ENCODE results near the gene KMT2A.

KMT2A gene

DNA sequence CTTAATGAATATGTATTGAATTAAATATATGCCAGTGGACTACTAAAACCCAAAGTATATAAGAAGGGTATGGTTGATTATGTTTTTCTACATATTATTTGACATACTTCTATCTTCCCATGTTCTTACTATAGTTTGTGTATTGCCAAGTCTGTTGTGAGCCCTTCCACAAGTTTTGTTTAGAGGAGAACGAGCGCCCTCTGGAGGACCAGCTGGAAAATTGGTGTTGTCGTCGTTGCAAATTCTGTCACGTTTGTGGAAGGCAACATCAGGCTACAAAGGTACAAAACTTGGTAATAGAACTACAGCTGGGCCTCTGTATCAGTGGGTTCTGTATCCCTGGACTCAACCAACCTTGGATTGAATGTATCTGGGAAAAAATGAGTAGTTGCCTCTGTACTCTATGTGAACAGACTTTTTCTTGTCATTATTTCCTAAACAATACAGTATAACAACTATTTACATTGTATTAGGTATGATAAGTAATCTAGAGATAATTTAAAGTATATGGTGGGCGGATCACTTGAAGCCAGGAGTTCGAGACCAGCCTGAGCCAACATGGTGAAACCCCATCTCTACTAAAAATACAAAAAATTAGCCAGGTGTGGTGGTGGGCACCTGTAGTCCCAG is 52.3 kb downstream of the KMT2A start:
- H4K20me1 ChIP-seq (ENCODE audit: insufficient read depth, low read length) = no peaks in the 10 kb centered on the region
- H2AFZ ChIP-seq (ENCODE audit: low read length) = no peak overlapping the region
- H3K9ac ChIP-seq (ENCODE audit: low read length) = no peak overlapping the region
- H3K27me3 ChIP-seq (replicated peaks; ENCODE audit: insufficient read depth, low read length) = no peaks in the 10 kb centered on the region
- DNase-seq = peak; percentile 70
- H3K9me2 ChIP-seq (replicated peaks; ENCODE audit: insufficient read depth, low read length) = no peaks in the 10 kb centered on the region
- TF ChIP-seq, protein P1, sequence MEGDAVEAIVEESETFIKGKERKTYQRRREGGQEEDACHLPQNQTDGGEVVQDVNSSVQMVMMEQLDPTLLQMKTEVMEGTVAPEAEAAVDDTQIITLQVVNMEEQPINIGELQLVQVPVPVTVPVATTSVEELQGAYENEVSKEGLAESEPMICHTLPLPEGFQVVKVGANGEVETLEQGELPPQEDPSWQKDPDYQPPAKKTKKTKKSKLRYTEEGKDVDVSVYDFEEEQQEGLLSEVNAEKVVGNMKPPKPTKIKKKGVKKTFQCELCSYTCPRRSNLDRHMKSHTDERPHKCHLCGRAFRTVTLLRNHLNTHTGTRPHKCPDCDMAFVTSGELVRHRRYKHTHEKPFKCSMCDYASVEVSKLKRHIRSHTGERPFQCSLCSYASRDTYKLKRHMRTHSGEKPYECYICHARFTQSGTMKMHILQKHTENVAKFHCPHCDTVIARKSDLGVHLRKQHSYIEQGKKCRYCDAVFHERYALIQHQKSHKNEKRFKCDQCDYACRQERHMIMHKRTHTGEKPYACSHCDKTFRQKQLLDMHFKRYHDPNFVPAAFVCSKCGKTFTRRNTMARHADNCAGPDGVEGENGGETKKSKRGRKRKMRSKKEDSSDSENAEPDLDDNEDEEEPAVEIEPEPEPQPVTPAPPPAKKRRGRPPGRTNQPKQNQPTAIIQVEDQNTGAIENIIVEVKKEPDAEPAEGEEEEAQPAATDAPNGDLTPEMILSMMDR (IDR thresholded peaks at IDR 0.05; ENCODE audit: low read length) = peak; percentile 84
- TF ChIP-seq EZH2 (optimal IDR thresholded peaks at IDR 0.05; ENCODE audit: low read depth, low read length) = no peak
- H3K4me3 ChIP-seq (ENCODE audit: low read length) = no peak overlapping the region
- H3K79me2 ChIP-seq (ENCODE audit: low read length) = no peaks in the 10 kb centered on the region
- no peak overlapping the region for H3K4me2 ChIP-seq (ENCODE audit: low read depth, low read length)
- no peaks in the 10 kb centered on the region for H3K4me1 ChIP-seq (ENCODE audit: low read length)
- peaks cover 20% of the 10 kb centered on the region for H3K36me3 ChIP-seq (replicated peaks; ENCODE audit: insufficient read depth, low read length)
- no peaks in the 10 kb centered on the region for H3K9me3 ChIP-seq (replicated peaks; ENCODE audit: insufficient read depth, low read length)
- no peaks in the 10 kb centered on the region for H3F3A ChIP-seq (ENCODE audit: insufficient read depth, low read length)
- no peak overlapping the region for H3K27ac ChIP-seq (ENCODE audit: low read length)

DNA sequence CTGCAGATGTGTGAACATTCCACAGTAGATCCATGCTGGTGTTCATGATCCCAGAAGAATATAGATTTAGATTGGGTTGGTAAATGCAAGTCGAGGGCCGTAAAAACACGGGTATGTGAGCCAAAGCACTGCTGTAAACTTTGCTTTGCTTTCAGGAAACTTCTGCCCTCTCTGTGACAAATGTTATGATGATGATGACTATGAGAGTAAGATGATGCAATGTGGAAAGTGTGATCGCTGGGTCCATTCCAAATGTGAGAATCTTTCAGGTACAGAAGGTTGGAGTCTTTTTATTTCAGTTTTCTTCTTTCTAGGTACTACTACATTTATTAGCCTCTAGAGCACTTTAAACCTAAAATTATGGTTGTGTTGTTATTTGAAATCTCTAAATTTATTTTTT is 54.7 kb downstream of the KMT2A start:
- TF ChIP-seq, protein P1 (IDR thresholded peaks at IDR 0.05; ENCODE audit: low read length) = no peak
- no peak for TF ChIP-seq EZH2phosphoT487 (IDR thresholded peaks at IDR 0.05; ENCODE audit: low read length)
- TF ChIP-seq EZH2 (optimal IDR thresholded peaks at IDR 0.05; ENCODE audit: low read depth, low read length) = no peak
- Histone ChIP-seq H3K79me2 (ENCODE audit: low read length) (no peaks in the 10 kb centered on the region), H3F3A (ENCODE audit: insufficient read depth, low read length) (no peaks in the 10 kb centered on the region), H3K4me2 (ENCODE audit: low read depth, low read length) (no peak overlapping the region), H3K9ac (ENCODE audit: low read length) (no peak overlapping the region), H3K9me2 (replicated peaks; ENCODE audit: insufficient read depth, low read length) (no peaks in the 10 kb centered on the region), H3K4me3 (ENCODE audit: low read length) (no peak overlapping the region), H3K27me3 (replicated peaks; ENCODE audit: insufficient read depth, low read length) (no peaks in the 10 kb centered on the region), H4K20me1 (ENCODE audit: insufficient read depth, low read length) (no peaks in the 10 kb centered on the region), H3K36me3 (replicated peaks; ENCODE audit: insufficient read depth, low read length) (peaks cover 24% of the 10 kb centered on the region), H3K4me1 (ENCODE audit: low read length) (no peaks in the 10 kb centered on the region), H2AFZ (ENCODE audit: low read length) (no peak overlapping the region), H3K27ac (ENCODE audit: low read length) (no peak overlapping the region), H3K9me3 (replicated peaks; ENCODE audit: insufficient read depth, low read length) (no peaks in the 10 kb centered on the region)
- no peak for DNase-seq

DNA sequence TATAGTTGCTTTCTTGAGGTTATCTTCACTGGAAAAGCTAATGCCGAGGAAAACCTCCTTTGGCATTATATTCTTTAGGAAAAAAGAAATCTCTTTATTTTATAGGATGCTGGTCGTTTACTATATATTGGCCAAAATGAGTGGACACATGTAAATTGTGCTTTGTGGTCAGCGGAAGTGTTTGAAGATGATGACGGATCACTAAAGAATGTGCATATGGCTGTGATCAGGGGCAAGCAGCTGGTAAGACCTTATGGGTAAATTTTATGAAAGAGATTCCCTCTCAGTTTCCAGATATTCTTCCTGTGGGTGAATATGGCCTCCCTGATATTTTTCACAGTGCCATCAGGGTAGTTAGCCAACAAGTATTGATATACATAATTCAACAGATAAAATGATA is 61.5 kb downstream of the KMT2A start:
- Histone ChIP-seq H3K9me3 (replicated peaks; ENCODE audit: insufficient read depth, low read length) (no peaks in the 10 kb centered on the region), H3K9me2 (replicated peaks; ENCODE audit: insufficient read depth, low read length) (no peaks in the 10 kb centered on the region), H3K4me1 (ENCODE audit: low read length) (no peaks in the 10 kb centered on the region), H3K9ac (ENCODE audit: low read length) (no peak overlapping the region), H3K79me2 (ENCODE audit: low read length) (no peaks in the 10 kb centered on the region), H4K20me1 (ENCODE audit: insufficient read depth, low read length) (no peaks in the 10 kb centered on the region), H3K4me3 (ENCODE audit: low read length) (no peak overlapping the region), H3K4me2 (ENCODE audit: low read depth, low read length) (no peak overlapping the region), H3F3A (ENCODE audit: insufficient read depth, low read length) (no peaks in the 10 kb centered on the region), H3K27ac (ENCODE audit: low read length) (no peak overlapping the region), H2AFZ (ENCODE audit: low read length) (no peak overlapping the region), H3K27me3 (replicated peaks; ENCODE audit: insufficient read depth, low read length) (no peaks in the 10 kb centered on the region), H3K36me3 (replicated peaks; ENCODE audit: insufficient read depth, low read length) (peaks cover 33% of the 10 kb centered on the region)
- no peak for DNase-seq
- TF ChIP-seq EZH2 (optimal IDR thresholded peaks at IDR 0.05; ENCODE audit: low read depth, low read length) (no peak), EZH2phosphoT487 (IDR thresholded peaks at IDR 0.05; ENCODE audit: low read length) (no peak)
- TF ChIP-seq, protein P1 (IDR thresholded peaks at IDR 0.05; ENCODE audit: low read length) = no peak
